ENCODE results near the gene DNPEP.
A peak's percentile ranks its signal among the peaks of the same experiment; 100 is the strongest.

The DNPEP gene

DNA sequence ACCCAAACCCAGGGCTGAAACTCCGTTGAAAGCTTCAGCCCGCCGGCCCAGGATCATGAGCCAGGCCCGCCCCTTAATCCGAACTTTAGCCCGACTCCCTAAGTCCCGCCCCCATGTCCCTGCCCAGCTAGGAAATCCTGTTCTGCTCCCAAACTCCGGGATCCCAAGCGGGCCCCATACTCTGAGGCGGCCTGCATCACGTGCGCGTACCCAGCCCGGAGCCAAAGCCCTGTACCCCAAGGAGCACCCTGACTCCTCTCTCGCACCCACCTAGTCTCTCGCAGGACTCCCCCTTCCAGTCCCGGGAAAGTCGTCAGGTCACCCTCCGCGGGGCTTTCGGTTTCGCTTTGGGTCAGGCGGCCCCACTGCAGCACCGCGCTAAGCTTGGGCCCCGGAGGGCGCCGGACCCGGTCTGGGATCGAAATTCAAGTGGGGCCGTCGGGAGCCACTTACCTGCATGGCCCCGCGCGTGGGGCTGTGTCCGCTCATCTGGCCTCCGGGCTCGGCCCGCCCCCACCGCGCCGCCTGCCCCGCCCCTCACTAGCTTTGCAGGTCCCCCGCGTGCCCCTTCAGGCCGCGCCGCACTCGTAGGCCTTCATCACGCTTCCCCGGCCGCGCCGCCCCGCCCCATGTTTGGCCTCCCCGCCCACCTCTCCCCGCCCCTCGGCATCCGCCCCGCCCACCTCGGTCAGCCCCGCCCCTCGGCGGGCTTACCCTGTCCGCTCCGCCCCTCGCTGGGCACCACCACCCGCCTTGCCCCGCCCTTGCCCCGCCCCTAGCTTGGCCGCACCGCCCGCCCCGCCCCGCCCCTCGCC lies at the start of gene DNPEP:
Gene DNPEP (minus strand): TSS at position 607 of the 815 bp plus-strand sequence. CDS start 118 bp downstream, at position 489.
- peak; percentile 75 for DNase-seq (ENCODE audit: low read depth)

DNA sequence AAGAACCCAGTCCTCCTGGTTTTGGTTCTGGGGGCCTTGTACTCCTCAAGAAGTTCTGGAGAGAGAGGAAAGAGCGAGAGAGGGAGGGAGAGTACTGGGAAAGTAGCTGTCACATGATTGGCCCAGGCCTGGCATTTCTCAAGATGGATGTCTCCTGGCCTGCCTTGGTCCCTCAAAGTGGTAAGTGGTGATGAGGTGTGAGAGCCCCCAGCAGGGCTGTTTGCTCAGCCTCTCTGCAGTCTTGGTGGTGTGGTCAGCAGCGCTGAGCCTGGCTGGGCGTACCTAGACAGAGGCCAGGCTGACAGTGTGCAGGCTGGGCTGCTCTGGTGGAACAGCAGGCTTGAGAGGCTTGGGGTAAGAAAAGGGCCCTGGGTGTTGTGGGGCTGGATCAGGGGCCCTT lies 49.4 kb upstream of the DNPEP start:
- DNase-seq (ENCODE audit: low read depth), result no peak

DNA sequence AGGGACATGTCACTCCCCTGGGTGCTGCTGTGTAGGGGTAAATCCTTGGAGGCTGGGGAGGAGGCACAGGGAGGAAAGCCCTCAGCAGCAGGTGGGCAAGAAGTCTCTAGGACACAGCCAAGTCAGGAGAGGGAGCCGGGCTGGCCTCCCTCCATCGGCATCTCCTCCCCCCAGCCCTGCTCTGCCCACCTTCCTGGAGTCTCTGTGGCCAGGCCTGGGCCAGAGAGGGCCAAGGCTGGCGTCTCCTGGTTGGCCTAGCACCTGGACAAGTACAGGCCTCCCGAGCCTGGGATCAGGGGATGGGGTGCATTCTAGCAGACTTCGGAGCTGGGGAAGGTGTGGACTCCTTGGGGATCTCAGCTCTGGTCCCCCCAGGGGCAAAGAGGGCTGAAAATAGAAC lies 48.8 kb upstream of the DNPEP start:
- DNase-seq (ENCODE audit: low read depth), result no peak

DNA sequence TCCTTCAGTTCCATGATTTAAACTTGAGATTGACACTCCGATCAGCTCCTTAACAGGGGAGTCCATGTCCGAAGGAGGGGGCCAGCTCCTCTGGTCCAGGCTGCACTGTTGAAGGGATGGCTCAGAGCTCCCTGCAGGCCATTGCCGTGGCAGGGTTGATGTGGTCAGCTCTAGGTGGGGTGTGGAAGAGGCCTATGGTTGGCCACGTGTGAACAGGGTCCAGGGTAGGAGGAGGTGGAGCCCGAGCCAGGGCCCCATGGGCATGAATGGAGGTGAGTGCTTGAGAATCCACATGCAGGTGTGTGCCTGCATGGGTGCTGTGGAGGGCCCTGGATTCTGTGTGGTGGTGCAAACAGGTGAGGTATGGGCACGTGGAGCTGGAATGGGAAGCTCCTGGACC lies 48.0 kb upstream of the DNPEP start:
- DNase-seq (ENCODE audit: low read depth), result no peak

DNA sequence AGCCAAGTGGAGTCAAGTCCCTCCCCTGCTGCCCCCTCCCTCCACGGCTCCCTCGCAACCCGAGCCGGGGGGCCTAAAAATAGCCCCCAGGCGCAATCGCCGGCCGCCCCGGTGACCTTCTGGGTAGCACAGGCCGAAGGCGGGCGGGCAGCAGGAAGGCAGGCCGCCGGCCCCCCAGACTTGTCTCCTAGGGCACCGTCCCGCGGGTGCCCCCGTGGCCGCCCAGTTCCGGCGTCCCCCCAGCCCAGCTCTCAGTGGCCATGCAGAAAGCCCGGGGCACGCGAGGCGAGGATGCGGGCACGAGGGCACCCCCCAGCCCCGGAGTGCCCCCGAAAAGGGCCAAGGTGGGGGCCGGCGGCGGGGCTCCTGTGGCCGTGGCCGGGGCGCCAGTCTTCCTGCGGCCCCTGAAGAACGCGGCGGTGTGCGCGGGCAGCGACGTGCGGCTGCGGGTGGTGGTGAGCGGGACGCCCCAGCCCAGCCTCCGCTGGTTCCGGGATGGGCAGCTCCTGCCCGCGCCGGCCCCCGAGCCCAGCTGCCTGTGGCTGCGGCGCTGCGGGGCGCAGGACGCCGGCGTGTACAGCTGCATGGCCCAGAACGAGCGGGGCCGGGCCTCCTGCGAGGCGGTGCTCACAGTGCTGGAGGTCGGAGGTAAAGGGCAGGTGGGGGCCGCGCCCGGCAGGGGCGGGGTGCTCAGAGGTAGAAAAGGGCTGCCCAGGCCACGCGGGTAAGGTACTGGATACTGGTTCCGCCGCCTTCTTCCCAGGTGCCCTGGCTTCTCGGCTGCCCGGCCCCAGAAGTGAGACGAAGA lies 47.2 kb upstream of the DNPEP start, which contains the start of gene SPEG:
Gene SPEG (plus strand): TSS at position 126 of the 808 bp plus-strand sequence. CDS start 135 bp downstream, at position 261.
- no peak for DNase-seq (ENCODE audit: low read depth)

GRCh38 chr2:219434468-219434717 lies 46.7 kb upstream of the DNPEP start:
- DNase-seq (ENCODE audit: low read depth), result no peak

DNA sequence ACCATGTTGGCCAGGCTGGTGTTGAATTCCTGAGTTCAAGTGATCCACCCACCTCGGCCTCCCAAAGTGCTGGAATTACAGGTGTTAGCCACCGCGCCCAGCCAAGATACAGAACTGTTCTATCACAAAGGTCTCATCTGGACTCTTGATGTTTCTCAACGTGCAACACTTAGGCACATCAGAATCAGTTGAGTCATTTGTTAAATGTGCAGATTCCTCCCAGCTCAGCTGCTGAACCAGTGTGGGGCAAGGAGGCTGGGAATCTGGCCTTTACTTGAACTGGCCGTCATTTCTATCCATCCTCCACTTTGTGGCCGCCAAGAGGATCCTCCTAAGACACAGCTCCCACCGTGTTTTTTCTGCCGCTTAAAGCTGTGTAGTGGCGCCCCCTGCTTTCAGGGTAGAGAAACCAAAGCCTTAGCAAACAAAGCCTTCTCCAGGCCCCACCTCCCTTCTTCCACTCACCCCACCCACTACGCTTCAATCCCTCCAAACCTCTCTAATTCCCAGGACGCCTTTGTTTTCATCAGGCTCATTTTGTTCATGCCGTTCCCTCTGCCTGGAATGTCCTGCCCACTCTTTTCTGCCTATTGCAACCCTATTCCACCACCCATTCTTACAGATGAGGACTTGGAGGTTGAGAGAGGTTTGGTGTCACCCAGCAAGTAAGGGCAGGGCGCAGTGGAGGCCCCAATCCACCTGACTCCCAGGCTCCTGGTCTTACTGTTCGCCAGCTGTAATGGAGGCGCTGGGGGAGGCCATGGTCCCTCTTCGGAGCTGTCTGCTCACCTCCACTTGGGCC lies 46.2 kb upstream of the DNPEP start:
- no peak for DNase-seq (ENCODE audit: low read depth)

GRCh38 chr2:219430633-219431615 lies 43.2 kb upstream of the DNPEP start:
- no peak for DNase-seq (ENCODE audit: low read depth)

GRCh38 chr2:219429958-219430606 lies 42.4 kb upstream of the DNPEP start:
- no peak for DNase-seq (ENCODE audit: low read depth)

DNA sequence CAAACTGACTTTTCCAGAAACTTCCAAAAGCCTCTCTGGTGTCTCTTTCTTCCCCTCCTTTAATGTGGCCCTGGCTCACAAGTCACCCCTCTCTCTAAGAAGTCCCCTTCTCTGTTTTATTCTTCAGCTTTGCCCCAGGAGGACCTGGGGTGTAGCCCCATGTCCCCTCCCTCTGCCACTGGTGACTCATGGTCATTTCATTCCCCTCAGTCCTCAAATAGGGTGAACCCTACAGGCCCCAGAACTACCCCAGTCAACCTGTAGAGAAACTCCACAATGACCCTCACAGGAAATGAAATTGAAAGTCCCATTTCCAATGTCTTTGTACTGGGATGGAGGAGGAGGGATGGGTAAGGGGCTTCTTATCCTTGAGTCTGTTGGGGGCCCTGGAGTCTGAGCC lies 40.8 kb upstream of the DNPEP start:
- no peak for DNase-seq (ENCODE audit: low read depth)

DNA sequence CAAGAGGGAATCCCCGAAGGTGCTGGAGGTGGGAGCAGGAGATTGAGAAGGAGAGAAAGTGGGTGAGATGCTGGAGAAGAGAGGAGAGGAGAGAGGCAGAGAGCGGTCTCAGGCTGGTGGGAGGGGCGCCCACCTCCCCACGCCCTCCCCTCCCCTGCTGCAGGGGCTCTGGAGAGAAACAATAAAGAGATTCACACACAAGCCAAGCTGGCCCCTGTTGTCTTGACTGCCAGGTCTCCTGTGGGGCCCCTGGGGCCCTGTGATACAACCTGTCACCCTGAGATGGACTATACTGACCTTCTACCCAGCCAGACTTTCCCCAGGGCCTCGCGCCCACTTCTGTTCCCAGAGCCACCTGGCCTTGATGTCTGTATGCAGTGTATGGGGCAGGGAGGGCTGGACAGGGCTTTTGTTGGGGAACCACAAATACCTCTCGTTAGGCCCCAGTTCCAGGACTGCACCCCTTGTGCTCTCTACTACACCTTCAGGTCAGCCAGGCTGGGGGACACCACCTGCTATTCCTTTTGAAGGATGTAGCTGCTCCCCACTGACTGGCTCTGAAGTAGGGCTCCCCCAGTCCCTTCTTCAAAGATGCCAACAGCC lies 38.9 kb upstream of the DNPEP start:
- no peak for DNase-seq (ENCODE audit: low read depth)

- no peak for DNase-seq (ENCODE audit: low read depth)
Observed at GRCh38 chr2:219426068-219426443, 38.3 kb upstream of the DNPEP start.

GRCh38 chr2:219425238-219426067 lies 37.7 kb upstream of the DNPEP start:
- no peak for DNase-seq (ENCODE audit: low read depth)

- DNase-seq (ENCODE audit: low read depth), result no peak
Observed at GRCh38 chr2:219423652-219424377, 36.1 kb upstream of the DNPEP start.

- DNase-seq (ENCODE audit: low read depth), result no peak
Observed at GRCh38 chr2:219422952-219423534, 35.3 kb upstream of the DNPEP start.

DNA sequence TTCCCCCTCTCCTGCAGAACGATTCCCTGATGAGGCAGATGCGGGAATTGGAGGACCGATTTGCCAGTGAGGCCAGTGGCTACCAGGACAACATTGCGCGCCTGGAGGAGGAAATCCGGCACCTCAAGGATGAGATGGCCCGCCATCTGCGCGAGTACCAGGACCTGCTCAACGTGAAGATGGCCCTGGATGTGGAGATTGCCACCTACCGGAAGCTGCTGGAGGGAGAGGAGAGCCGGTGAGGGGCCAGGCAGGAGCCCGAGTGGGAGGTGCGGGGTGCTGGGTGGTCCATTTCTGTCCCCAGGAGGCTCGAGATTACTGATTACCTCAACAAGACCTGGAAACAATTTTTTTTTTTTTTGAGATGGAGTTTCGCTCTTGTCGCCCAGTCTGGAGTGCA lies 33.6 kb upstream of the DNPEP start:
- no peak for DNase-seq (ENCODE audit: low read depth)

DNA sequence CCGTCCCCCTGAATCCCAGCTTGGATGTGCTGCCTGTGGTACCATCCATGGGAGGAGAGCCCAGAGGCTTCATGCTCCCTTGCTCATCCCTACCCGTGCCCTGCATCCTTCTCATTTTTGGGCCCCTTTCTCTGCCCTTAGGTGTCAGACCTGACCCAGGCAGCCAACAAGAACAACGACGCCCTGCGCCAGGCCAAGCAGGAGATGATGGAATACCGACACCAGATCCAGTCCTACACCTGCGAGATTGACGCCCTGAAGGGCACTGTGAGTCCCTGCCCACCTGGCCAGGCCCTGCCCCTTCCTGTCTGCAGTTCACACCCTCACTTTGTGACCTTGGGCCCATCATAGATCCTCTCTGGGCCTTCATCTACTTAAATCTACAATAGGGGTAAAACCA lies 33.0 kb upstream of the DNPEP start:
- DNase-seq (ENCODE audit: low read depth), result no peak
